WTC11 (cell line): Measurements from ENCODE around the gene ITFG1. TPM values are rescaled to one million over a fixed set of nuclear protein-coding genes. Genes with fewer than 3 reads are reported as not detected.

Source experiments
- ATAC-seq: fragments of 200-7000 bp; cut with Tn5 transposase; 2 replicates; pipeline ENCODE4 v1.10.0; 2021; ENCODE audit warnings: mild to moderate bottlenecking, moderate library complexity
- CTCF ChIA-PET: fragments of 300-600 bp; sonication (Branson Sonifier 250); formaldehyde crosslinking; loops from one replicate; lab custom pipeline; 2021; ENCODE audit warnings: antibody characterized with exemption; lab: Charles Lee
- POLR2A ChIA-PET: fragments of 350-600 bp; sonication (Branson Sonifier 250); formaldehyde crosslinking; loops from one replicate; lab custom pipeline; 2021; ENCODE audit warnings: antibody characterized with exemption; lab: Charles Lee
- DNase-seq: peaks from one replicate; pipeline ENCODE4 v3.0.0; 2021; ENCODE audit warnings: low spot score
- H3K27ac Mint-ChIP-seq: 2 replicates; pipeline ENCODE4 v1.8.0; 2021; ENCODE audit warnings: mixed read lengths
- H3K27me3 Mint-ChIP-seq: 2 replicates; pipeline ENCODE4 v1.8.0; 2021; ENCODE audit warnings: low read depth, mild to moderate bottlenecking, moderate library complexity, mixed read lengths
- H3K36me3 Mint-ChIP-seq: 2 replicates; pipeline ENCODE4 v1.8.0; 2021; ENCODE audit warnings: mixed read lengths
- H3K4me1 Mint-ChIP-seq: 2 replicates; pipeline ENCODE4 v1.8.0; 2022; ENCODE audit warnings: mixed read lengths
- H3K4me3 Mint-ChIP-seq: 2 replicates; pipeline ENCODE4 v1.8.0; 2021; ENCODE audit warnings: mild to moderate bottlenecking, moderate library complexity, mixed read lengths
- H3K9me3 Mint-ChIP-seq: 2 replicates; pipeline ENCODE4 v1.8.0; 2021; ENCODE audit warnings: mixed read lengths
- ESRRA ChIP-seq: sonication (generic); formaldehyde crosslinking; IDR thresholded peaks from 2 replicates; pipeline ENCODE4 v1.8.1; 2022; ENCODE audit warnings: mild to moderate bottlenecking, missing genetic modification reagents, borderline replicate concordance
- FOXK1 ChIP-seq: sonication (generic); formaldehyde crosslinking; IDR thresholded peaks from 2 replicates; pipeline ENCODE4 v1.8.0; 2022; ENCODE audit warnings: mild to moderate bottlenecking, moderate library complexity, missing genetic modification reagents
- FOXP1 ChIP-seq: sonication (generic); formaldehyde crosslinking; IDR thresholded peaks from 2 replicates; pipeline ENCODE4 v1.8.0; 2022; ENCODE audit warnings: missing genetic modification reagents, mild to moderate bottlenecking, moderate library complexity, borderline replicate concordance
- KAT7 ChIP-seq: sonication (generic); formaldehyde crosslinking; IDR thresholded peaks from 2 replicates; pipeline ENCODE4 v1.8.1; 2023; ENCODE audit warnings: missing genetic modification reagents, mild to moderate bottlenecking, borderline replicate concordance
- MYBL2 ChIP-seq: sonication (generic); formaldehyde crosslinking; IDR thresholded peaks from 2 replicates; pipeline ENCODE4 v1.8.1; 2023; ENCODE audit warnings: mild to moderate bottlenecking, moderate library complexity, missing genetic modification reagents
- NFE2L1 ChIP-seq: sonication (generic); formaldehyde crosslinking; IDR thresholded peaks from 2 replicates; pipeline ENCODE4 v1.8.1; 2023; ENCODE audit warnings: missing genetic modification reagents
- PRRX2 ChIP-seq: fragments of 250-450 bp; sonication (Bioruptor Pico); IDR thresholded peaks from 2 replicates; pipeline ENCODE4 v1.8.0; 2021; ENCODE audit warnings: mild to moderate bottlenecking
- RELA ChIP-seq: sonication (generic); formaldehyde crosslinking; IDR thresholded peaks from 2 replicates; pipeline ENCODE4 v1.8.1; 2022; ENCODE audit warnings: missing genetic modification reagents, mild to moderate bottlenecking, borderline replicate concordance
- SMAD4 ChIP-seq: sonication (generic); formaldehyde crosslinking; IDR thresholded peaks from 2 replicates; pipeline ENCODE4 v1.8.0; 2022; ENCODE audit warnings: mild to moderate bottlenecking, missing genetic modification reagents
- TEAD1 ChIP-seq: sonication (generic); formaldehyde crosslinking; IDR thresholded peaks from 2 replicates; pipeline ENCODE4 v1.8.0; 2022; ENCODE audit warnings: mild to moderate bottlenecking, missing genetic modification reagents
- ZNF396 ChIP-seq: fragments of 250-450 bp; sonication (Bioruptor Pico); IDR thresholded peaks from 2 replicates; pipeline ENCODE4 v1.8.0; 2021; ENCODE audit warnings: mild to moderate bottlenecking, moderate library complexity, borderline replicate concordance
- ZNF423 ChIP-seq: fragments of 250-450 bp; sonication (Bioruptor Pico); IDR thresholded peaks from 2 replicates; pipeline ENCODE4 v2.1.2; 2022; ENCODE audit warnings: mild to moderate bottlenecking, moderate library complexity
- total RNA-seq: library from RNA; stranded (reverse); gene quantifications from 3 replicates; pipeline ENCODE4 v1.2.3, GENCODE V29; 2021
- TF ChIP-seq, protein P1 (sequence below): sonication (generic); formaldehyde crosslinking; IDR thresholded peaks from 2 replicates; pipeline ENCODE4 v1.8.0; 2023; ENCODE audit warnings: missing genetic modification reagents, mild to moderate bottlenecking, borderline replicate concordance
- TF ChIP-seq, protein P2 (sequence below): sonication (generic); formaldehyde crosslinking; IDR thresholded peaks from 2 replicates; pipeline ENCODE4 v1.8.1; 2022; ENCODE audit warnings: low read depth, missing genetic modification reagents, borderline replicate concordance
- TF ChIP-seq, protein P3 (sequence below): fragments of 250-450 bp; sonication (Bioruptor Pico); IDR thresholded peaks from 2 replicates; pipeline ENCODE4 v1.9.0; 2021; ENCODE audit warnings: mild to moderate bottlenecking, borderline replicate concordance
- TF ChIP-seq, protein P4 (sequence below): sonication (generic); formaldehyde crosslinking; IDR thresholded peaks from 2 replicates; pipeline ENCODE4 v1.8.1; 2023; ENCODE audit warnings: mild to moderate bottlenecking, missing genetic modification reagents, moderate library complexity
- TF ChIP-seq, protein P5 (sequence below): sonication (generic); formaldehyde crosslinking; IDR thresholded peaks from 2 replicates; pipeline ENCODE4 v1.8.0; 2022; ENCODE audit warnings: mild to moderate bottlenecking, missing genetic modification reagents
- TF ChIP-seq, protein P6 (sequence below): fragments of 250-450 bp; sonication (Bioruptor Pico); IDR thresholded peaks from 2 replicates; pipeline ENCODE4 v1.9.0; 2021; ENCODE audit warnings: mild to moderate bottlenecking
- TF ChIP-seq, protein P7 (sequence below): fragments of 200-600 bp; IDR thresholded peaks from 2 replicates; pipeline ENCODE4 v1.8.0; 2022; ENCODE audit warnings: antibody characterized with exemption

ITFG1 gene
- total RNA-seq, 1 experiment from 2014 or later, result 21.1 TPM

DNA sequence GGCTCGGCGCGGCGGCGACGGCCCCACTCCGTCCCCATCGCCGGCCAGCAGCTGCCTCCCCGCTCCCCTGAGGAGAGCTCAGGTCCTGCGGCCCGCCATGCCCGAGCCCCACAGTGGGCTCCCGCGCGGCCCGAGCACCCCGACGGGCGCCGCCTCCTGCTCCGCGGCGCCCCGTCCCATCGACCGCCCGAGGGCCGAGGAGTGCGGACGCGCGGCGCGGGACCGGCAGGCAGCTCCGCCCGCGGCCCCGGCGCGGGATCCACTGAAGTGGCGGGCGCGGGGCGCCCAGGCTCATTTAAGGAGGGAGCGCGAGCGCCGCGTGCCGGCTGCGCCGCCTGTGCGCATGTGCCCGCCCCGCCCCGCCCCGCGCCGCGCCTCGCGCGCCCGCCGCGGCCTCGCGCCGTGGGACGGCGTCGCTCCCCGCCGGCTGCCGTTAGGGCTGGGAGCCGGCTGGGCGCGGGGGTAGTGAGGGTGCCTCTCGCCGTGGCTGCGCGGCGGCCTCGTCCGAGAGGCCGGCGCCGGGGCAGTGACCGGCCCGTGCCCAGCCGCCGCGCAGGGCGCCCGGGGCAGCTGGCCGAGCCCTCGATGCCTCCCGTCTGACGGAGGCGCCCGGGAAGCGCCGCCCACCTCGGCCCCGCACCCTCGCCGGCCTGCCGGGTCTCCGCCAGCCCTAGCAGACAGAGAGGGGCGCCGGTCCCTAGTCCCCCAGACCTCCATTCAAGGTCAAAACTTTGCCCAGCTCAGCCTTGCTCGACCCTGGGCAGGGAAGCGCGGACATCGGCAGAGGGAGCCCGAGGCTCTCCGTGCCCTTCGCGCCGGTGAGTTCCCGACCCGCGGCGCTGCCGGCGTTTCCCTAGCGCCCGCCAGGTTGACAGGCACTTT, 316.9 kb downstream of the ITFG1 start, which contains the start of gene NETO2 (continued):
- TF ChIP-seq, protein P1, sequence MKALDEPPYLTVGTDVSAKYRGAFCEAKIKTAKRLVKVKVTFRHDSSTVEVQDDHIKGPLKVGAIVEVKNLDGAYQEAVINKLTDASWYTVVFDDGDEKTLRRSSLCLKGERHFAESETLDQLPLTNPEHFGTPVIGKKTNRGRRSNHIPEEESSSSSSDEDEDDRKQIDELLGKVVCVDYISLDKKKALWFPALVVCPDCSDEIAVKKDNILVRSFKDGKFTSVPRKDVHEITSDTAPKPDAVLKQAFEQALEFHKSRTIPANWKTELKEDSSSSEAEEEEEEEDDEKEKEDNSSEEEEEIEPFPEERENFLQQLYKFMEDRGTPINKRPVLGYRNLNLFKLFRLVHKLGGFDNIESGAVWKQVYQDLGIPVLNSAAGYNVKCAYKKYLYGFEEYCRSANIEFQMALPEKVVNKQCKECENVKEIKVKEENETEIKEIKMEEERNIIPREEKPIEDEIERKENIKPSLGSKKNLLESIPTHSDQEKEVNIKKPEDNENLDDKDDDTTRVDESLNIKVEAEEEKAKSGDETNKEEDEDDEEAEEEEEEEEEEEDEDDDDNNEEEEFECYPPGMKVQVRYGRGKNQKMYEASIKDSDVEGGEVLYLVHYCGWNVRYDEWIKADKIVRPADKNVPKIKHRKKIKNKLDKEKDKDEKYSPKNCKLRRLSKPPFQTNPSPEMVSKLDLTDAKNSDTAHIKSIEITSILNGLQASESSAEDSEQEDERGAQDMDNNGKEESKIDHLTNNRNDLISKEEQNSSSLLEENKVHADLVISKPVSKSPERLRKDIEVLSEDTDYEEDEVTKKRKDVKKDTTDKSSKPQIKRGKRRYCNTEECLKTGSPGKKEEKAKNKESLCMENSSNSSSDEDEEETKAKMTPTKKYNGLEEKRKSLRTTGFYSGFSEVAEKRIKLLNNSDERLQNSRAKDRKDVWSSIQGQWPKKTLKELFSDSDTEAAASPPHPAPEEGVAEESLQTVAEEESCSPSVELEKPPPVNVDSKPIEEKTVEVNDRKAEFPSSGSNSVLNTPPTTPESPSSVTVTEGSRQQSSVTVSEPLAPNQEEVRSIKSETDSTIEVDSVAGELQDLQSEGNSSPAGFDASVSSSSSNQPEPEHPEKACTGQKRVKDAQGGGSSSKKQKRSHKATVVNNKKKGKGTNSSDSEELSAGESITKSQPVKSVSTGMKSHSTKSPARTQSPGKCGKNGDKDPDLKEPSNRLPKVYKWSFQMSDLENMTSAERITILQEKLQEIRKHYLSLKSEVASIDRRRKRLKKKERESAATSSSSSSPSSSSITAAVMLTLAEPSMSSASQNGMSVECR (CRISPR knock-in tag), result 0 out of 2 replicates have a peak, but pooled peaks have one; percentile 6
- TF ChIP-seq MYBL2 (0 out of 2 replicates have a peak, but pooled peaks have one; percentile 50), ESRRA (peak; percentile 44; the same call in 1 of the 2 replicates), RELA (CRISPR knock-in tag) (no peak), NFE2L1 (CRISPR knock-in tag) (0 out of 2 replicates have a peak, but pooled peaks have one; percentile 47), ZNF396 (CRISPR knock-in tag) (no peak)
- TF ChIP-seq, protein P2, sequence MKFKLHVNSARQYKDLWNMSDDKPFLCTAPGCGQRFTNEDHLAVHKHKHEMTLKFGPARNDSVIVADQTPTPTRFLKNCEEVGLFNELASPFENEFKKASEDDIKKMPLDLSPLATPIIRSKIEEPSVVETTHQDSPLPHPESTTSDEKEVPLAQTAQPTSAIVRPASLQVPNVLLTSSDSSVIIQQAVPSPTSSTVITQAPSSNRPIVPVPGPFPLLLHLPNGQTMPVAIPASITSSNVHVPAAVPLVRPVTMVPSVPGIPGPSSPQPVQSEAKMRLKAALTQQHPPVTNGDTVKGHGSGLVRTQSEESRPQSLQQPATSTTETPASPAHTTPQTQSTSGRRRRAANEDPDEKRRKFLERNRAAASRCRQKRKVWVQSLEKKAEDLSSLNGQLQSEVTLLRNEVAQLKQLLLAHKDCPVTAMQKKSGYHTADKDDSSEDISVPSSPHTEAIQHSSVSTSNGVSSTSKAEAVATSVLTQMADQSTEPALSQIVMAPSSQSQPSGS (CRISPR knock-in tag), result no peak
- TF ChIP-seq, protein P3, sequence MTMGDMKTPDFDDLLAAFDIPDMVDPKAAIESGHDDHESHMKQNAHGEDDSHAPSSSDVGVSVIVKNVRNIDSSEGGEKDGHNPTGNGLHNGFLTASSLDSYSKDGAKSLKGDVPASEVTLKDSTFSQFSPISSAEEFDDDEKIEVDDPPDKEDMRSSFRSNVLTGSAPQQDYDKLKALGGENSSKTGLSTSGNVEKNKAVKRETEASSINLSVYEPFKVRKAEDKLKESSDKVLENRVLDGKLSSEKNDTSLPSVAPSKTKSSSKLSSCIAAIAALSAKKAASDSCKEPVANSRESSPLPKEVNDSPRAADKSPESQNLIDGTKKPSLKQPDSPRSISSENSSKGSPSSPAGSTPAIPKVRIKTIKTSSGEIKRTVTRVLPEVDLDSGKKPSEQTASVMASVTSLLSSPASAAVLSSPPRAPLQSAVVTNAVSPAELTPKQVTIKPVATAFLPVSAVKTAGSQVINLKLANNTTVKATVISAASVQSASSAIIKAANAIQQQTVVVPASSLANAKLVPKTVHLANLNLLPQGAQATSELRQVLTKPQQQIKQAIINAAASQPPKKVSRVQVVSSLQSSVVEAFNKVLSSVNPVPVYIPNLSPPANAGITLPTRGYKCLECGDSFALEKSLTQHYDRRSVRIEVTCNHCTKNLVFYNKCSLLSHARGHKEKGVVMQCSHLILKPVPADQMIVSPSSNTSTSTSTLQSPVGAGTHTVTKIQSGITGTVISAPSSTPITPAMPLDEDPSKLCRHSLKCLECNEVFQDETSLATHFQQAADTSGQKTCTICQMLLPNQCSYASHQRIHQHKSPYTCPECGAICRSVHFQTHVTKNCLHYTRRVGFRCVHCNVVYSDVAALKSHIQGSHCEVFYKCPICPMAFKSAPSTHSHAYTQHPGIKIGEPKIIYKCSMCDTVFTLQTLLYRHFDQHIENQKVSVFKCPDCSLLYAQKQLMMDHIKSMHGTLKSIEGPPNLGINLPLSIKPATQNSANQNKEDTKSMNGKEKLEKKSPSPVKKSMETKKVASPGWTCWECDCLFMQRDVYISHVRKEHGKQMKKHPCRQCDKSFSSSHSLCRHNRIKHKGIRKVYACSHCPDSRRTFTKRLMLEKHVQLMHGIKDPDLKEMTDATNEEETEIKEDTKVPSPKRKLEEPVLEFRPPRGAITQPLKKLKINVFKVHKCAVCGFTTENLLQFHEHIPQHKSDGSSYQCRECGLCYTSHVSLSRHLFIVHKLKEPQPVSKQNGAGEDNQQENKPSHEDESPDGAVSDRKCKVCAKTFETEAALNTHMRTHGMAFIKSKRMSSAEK (CRISPR knock-in tag), result no peak

DNA sequence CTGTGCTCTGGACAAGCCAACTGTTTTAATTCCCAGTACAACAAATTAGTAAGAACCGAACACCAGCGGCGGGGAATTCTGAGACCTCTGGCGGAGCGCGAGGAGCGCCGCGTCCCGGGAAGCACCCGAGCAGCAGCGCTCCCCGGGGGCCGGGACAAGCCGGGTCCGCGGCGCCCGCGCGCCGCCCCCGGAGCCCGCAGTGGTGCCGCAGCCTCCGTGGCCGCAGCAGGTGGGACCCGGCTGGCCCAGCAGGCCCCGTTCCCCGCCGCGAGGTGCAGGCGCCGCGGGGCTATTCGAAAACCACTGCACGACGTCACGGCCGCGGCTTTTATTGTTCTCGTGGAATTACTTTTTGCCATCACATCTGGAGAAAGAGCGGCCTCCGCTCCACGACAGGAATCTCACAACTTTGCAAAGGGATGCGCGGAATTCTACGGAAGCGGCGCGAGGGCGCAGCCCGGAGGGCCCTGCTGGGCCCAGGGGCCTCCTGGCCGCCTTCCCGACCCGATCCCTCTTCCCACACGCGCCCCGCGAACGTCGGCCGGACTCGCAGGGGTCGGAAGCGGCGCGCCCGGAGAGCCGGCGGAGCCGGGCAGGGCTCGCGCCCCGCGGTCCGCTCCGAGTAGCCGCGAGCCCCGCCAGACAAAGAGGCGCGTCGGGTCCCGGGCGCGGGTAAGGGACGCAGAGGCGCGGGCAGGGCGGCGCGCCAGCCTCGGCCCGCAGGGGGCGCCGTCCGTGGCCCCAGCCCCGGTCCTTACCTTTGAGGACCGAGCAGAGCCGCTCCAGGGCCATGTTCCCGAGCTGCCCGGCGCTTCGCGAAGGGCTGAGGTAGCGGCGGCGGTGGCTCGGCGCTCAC, 317.8 kb downstream of the ITFG1 start:
- Mint-ChIP-seq H3K27me3 (peaks cover 35% of the 10 kb centered on the region), H3K9me3 (no peaks in the 10 kb centered on the region), H3K36me3 (no peaks in the 10 kb centered on the region), H3K4me1 (peaks cover 27% of the 10 kb centered on the region), H3K27ac (no peak overlapping the region), H3K4me3 (peak overlapping the region; percentile 75)
- ChIA-PET POLR2A (interaction anchor here (0.9 to 1.2 kb wide), 2 partner anchors 11 to 170 kb away, joined by 3 to 5 read pairs; partner anchors contain the start of gene DNAJA2), CTCF (interaction anchor here (0.5 to 3.9 kb wide), 44 partner anchors 10 to 1022 kb away, joined by 3 to 31 read pairs (median 4); partner anchors contain the start of genes ITFG1 and PHKB)
- DNase-seq, result peak; percentile 77
- peak; percentile 73 for ATAC-seq
- TF ChIP-seq, protein P4, sequence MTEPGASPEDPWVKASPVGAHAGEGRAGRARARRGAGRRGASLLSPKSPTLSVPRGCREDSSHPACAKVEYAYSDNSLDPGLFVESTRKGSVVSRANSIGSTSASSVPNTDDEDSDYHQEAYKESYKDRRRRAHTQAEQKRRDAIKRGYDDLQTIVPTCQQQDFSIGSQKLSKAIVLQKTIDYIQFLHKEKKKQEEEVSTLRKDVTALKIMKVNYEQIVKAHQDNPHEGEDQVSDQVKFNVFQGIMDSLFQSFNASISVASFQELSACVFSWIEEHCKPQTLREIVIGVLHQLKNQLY (CRISPR knock-in tag), result no peak
- TF ChIP-seq, protein P5, sequence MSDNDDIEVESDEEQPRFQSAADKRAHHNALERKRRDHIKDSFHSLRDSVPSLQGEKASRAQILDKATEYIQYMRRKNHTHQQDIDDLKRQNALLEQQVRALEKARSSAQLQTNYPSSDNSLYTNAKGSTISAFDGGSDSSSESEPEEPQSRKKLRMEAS (CRISPR knock-in tag), result peak; percentile 60; the same call in 1 of the 2 replicates
- TF ChIP-seq PRRX2 (CRISPR knock-in tag) (no peak), FOXP1 (peak; percentile 55; the same call in 1 of the 2 replicates), KAT7 (peak; percentile 94), ZNF423 (peak; percentile 77), SMAD4 (CRISPR knock-in tag) (no peak), TEAD1 (CRISPR knock-in tag) (no peak), FOXK1 (CRISPR knock-in tag) (0 out of 2 replicates have a peak, but pooled peaks have one; percentile 29)
- TF ChIP-seq, protein P6, sequence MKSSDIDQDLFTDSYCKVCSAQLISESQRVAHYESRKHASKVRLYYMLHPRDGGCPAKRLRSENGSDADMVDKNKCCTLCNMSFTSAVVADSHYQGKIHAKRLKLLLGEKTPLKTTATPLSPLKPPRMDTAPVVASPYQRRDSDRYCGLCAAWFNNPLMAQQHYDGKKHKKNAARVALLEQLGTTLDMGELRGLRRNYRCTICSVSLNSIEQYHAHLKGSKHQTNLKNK (CRISPR knock-in tag), result no peak
- TF ChIP-seq, protein P7, sequence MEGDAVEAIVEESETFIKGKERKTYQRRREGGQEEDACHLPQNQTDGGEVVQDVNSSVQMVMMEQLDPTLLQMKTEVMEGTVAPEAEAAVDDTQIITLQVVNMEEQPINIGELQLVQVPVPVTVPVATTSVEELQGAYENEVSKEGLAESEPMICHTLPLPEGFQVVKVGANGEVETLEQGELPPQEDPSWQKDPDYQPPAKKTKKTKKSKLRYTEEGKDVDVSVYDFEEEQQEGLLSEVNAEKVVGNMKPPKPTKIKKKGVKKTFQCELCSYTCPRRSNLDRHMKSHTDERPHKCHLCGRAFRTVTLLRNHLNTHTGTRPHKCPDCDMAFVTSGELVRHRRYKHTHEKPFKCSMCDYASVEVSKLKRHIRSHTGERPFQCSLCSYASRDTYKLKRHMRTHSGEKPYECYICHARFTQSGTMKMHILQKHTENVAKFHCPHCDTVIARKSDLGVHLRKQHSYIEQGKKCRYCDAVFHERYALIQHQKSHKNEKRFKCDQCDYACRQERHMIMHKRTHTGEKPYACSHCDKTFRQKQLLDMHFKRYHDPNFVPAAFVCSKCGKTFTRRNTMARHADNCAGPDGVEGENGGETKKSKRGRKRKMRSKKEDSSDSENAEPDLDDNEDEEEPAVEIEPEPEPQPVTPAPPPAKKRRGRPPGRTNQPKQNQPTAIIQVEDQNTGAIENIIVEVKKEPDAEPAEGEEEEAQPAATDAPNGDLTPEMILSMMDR, result peak; percentile 67
